RWPE1 (cell line): ENCODE measurements around the gene TBL3.

Experiments used
- CTCF ChIA-PET: fragments of 350-600 bp; sonication (Branson Sonifier 250); formaldehyde crosslinking; extraction: SDS; loops from one replicate; lab custom pipeline; 2021; lab: Yijun Ruan, JAX
- POLR2A ChIA-PET: fragments of 400-600 bp; formaldehyde crosslinking; extraction: SDS; loops from one replicate; lab custom pipeline; 2020; ENCODE audit warnings: antibody characterized with exemption; ENCODE audit not compliant: low non-redundant PET; lab: Yijun Ruan, JAX
- DNase-seq: peaks from one replicate; pipeline ENCODE4 v3.0.0; 2012; ENCODE audit warnings: low spot score
- H3K27ac ChIP-seq: fragments of 450-650 bp; 2 replicates; pipeline ENCODE4 v1.5.1; 2017
- TF ChIP-seq, protein P1 (sequence below): fragments of 450-650 bp; conservative IDR thresholded peaks from 2 replicates; pipeline ENCODE4 v1.5.1; 2017; ENCODE audit warnings: low read depth, mild to moderate bottlenecking

TBL3 gene

GRCh38 chr16:2015947-2016208, 44.0 kb downstream of the TBL3 start:
- CTCF ChIA-PET = interaction anchor here (0.6 to 1.2 kb wide), 4 partner anchors 12 to 39 kb away, joined by 3 to 4 read pairs (median 3); no protein-coding TSS in a partner anchor
- POLR2A ChIA-PET = no interaction called here
- DNase-seq = no peak
- H3K27ac ChIP-seq = peak overlapping the region; percentile 98
- TF ChIP-seq, protein P1, sequence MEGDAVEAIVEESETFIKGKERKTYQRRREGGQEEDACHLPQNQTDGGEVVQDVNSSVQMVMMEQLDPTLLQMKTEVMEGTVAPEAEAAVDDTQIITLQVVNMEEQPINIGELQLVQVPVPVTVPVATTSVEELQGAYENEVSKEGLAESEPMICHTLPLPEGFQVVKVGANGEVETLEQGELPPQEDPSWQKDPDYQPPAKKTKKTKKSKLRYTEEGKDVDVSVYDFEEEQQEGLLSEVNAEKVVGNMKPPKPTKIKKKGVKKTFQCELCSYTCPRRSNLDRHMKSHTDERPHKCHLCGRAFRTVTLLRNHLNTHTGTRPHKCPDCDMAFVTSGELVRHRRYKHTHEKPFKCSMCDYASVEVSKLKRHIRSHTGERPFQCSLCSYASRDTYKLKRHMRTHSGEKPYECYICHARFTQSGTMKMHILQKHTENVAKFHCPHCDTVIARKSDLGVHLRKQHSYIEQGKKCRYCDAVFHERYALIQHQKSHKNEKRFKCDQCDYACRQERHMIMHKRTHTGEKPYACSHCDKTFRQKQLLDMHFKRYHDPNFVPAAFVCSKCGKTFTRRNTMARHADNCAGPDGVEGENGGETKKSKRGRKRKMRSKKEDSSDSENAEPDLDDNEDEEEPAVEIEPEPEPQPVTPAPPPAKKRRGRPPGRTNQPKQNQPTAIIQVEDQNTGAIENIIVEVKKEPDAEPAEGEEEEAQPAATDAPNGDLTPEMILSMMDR = no peak

GRCh38 chr16:2016407-2016922, 44.6 kb downstream of the TBL3 start:
- ChIA-PET CTCF (interaction anchor here (0.6 to 1.2 kb wide), 5 partner anchors 11 to 44 kb away, joined by 3 to 4 read pairs (median 3); no protein-coding TSS in a partner anchor), POLR2A (interaction anchor here (0.6 kb wide), 1 partner anchor 11 kb away, joined by 3 read pairs; no protein-coding TSS in a partner anchor)
- TF ChIP-seq, protein P1 = no peak; the same call in 1 of the 2 replicates
- no peak for DNase-seq
- H3K27ac ChIP-seq = peak overlapping the region; percentile 98

DNA sequence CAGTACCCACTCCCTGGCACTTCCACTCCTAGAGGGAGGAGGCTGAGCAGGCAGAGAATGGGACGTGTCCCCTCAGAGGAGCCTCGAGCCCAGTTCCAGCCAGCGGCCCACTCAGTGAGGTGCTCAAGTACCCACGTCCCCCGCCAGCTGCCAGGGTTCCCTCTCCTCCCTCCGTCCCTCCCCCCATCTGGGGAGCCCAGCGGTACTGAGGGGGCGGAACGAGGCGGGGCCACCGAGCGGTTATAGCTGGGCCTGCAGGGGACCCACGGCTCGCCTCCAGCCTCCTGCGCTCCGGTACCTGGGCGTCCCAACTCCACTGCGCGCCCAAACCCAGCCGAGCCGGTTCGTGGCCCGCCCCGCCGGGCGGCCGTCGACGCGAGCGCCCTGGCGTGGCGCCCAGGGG, 47.7 kb downstream of the TBL3 start, which contains the start of gene NPW:
Gene NPW, plus strand, starts transcription at position 268 of the 403 bp plus-strand sequence.
- TF ChIP-seq, protein P1 = no peak
- ChIA-PET CTCF (interaction anchor here (0.6 to 1.0 kb wide), 2 partner anchors 52 to 168 kb away, joined by 3 read pairs; no protein-coding TSS in a partner anchor), POLR2A (no interaction called here)
- peak within 1 kb of the TSS; percentile 14; the same call in 1 of the 2 replicates for H3K27ac ChIP-seq
- DNase-seq = no peak

GRCh38 chr16:2019921-2020831, 48.3 kb downstream of the TBL3 start:
- CTCF ChIA-PET = interaction anchor here (0.6 to 1.0 kb wide), 3 partner anchors 51 to 168 kb away, joined by 3 read pairs; no protein-coding TSS in a partner anchor
- no peak overlapping the region for H3K27ac ChIP-seq
- POLR2A ChIA-PET = no interaction called here
- TF ChIP-seq, protein P1 = no peak
- no peak for DNase-seq

DNA sequence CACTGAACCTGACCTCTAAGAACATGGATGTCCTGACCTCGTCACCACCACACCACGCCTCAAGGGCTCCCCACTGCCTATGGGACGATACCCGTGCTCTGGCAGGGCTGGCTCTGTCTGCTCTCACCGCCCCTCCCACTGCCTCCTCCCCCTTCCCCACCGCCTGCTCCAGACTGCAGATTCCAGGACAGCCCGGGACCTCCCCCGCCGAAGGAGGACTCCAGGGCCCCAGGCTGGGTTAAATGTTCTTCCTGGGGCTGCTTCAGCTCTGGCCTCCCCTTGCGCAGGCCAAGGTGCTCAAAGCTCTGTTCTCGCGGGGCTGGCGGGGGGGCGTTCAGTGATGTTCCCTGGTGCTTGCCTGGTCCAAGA, 50.9 kb downstream of the TBL3 start:
- peak; percentile 20 for DNase-seq
- TF ChIP-seq, protein P1 = no peak
- ChIA-PET POLR2A (interaction anchor here (0.6 to 1.3 kb wide), 3 partner anchors 14 to 128 kb away, joined by 3 to 7 read pairs (median 3); no protein-coding TSS in a partner anchor), CTCF (interaction anchor here (0.5 to 1.1 kb wide), 11 partner anchors 10 to 126 kb away, joined by 3 to 7 read pairs (median 4); partner anchors contain the start of genes GFER, NTHL1 and TSC2)
- peak overlapping the region; percentile 85 for H3K27ac ChIP-seq
